Erythroblast (primary cell): ENCODE measurements around the gene PDZRN3.

Source experiments
- GATA1 ChIP-seq: IDR thresholded peaks from 2 replicates; pipeline ENCODE4 v1.6.1; 2011; ENCODE audit warnings: low read depth, mild to moderate bottlenecking, control low read depth, low read length, moderate library complexity
- POLR2A ChIP-seq: IDR thresholded peaks from 2 replicates; pipeline ENCODE4 v1.6.1; 2011; ENCODE audit warnings: mild to moderate bottlenecking, low read length

DNA sequence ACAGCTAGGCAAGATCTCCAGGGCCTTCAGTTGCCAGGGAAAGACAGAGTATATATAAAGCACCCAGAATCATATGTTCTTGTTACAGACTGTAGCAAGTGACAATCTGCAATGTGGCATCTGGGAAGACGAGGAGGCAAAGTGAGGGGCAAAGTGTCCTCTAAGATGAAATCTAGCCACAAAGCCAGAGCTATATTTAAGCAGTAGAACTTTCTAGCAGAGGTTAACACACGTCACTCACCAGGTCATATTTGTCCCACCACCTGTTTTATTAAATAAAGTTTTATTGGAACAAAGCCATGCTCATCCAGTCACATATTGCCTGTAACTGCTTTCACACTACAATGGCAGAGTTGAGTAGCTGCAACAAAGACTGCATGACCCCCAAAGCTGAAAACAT lies 51.5 kb downstream of the PDZRN3 start:
- TF ChIP-seq POLR2A (no peak), GATA1 (no peak)
